ENCODE data around the gene RAB9A.

The RAB9A gene

GRCh38 chrX:13654116-13654515 is 34.8 kb upstream of the RAB9A start:
- no peak for DNase-seq (ENCODE audit: low read depth in 1 of 2, low spot score in 1 of 2)
- H3K27me3 ChIP-seq (ENCODE audit: insufficient read depth, poor library complexity, severe bottlenecking), result no peaks in the 10 kb centered on the region
- peak overlapping the region; percentile 77 for H3K27ac ChIP-seq (replicated peaks)
- TF ChIP-seq, protein P1, sequence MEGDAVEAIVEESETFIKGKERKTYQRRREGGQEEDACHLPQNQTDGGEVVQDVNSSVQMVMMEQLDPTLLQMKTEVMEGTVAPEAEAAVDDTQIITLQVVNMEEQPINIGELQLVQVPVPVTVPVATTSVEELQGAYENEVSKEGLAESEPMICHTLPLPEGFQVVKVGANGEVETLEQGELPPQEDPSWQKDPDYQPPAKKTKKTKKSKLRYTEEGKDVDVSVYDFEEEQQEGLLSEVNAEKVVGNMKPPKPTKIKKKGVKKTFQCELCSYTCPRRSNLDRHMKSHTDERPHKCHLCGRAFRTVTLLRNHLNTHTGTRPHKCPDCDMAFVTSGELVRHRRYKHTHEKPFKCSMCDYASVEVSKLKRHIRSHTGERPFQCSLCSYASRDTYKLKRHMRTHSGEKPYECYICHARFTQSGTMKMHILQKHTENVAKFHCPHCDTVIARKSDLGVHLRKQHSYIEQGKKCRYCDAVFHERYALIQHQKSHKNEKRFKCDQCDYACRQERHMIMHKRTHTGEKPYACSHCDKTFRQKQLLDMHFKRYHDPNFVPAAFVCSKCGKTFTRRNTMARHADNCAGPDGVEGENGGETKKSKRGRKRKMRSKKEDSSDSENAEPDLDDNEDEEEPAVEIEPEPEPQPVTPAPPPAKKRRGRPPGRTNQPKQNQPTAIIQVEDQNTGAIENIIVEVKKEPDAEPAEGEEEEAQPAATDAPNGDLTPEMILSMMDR (IDR thresholded peaks at IDR 0.05; ENCODE audit: insufficient read depth, low read length), result no peak
- no peak for TF ChIP-seq REST (IDR thresholded peaks at IDR 0.05; ENCODE audit: insufficient replicate concordance, low read depth)
- TF ChIP-seq POLR2AphosphoS5 (IDR thresholded peaks at IDR 0.05; ENCODE audit: low read depth), result no peak
- TF ChIP-seq GABPA (IDR thresholded peaks at IDR 0.05; ENCODE audit: low read depth), result no peak
- TF ChIP-seq SPI1 (IDR thresholded peaks at IDR 0.05; ENCODE audit: borderline replicate concordance, low read depth), result no peak
- H3K4me3 ChIP-seq (replicated peaks; ENCODE audit: insufficient read depth, low read length), result peak overlapping the region; percentile 59; the same call in 1 of the 2 replicates

DNA sequence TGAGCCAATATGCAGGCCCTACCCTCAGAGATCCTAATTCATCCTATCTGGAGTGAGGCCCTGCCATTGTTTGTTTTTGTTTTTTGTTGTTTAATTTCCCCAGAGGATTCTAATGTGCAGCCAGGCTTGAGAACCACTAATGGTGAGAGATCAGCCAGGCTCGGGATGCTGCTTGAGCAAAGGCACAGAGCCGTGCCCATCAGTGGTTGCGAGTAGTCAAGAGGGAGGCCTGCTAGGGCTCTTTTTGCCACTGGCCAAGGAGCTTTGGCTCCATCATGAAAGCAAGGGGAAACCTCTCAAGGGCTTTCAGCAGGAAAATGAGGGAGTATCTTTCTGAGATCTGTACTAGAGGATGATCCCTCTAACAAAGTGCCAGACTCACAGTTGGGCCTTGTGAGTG is 33.3 kb upstream of the RAB9A start:
- no peak for DNase-seq (ENCODE audit: low read depth in 1 of 2, low spot score in 1 of 2)
- Histone ChIP-seq H3K27me3 (ENCODE audit: insufficient read depth, poor library complexity, severe bottlenecking) (no peaks in the 10 kb centered on the region), H3K27ac (replicated peaks) (no peak overlapping the region), H3K4me3 (replicated peaks; ENCODE audit: insufficient read depth, low read length) (no peak overlapping the region)
- no peak for TF ChIP-seq SPI1 (IDR thresholded peaks at IDR 0.05; ENCODE audit: borderline replicate concordance, low read depth)
- TF ChIP-seq GABPA (IDR thresholded peaks at IDR 0.05; ENCODE audit: low read depth), result no peak
- TF ChIP-seq, protein P1 (IDR thresholded peaks at IDR 0.05; ENCODE audit: insufficient read depth, low read length), result no peak
- no peak for TF ChIP-seq POLR2AphosphoS5 (IDR thresholded peaks at IDR 0.05; ENCODE audit: low read depth)
- no peak for TF ChIP-seq REST (IDR thresholded peaks at IDR 0.05; ENCODE audit: insufficient replicate concordance, low read depth)

GRCh38 chrX:13658602-13659001 is 30.3 kb upstream of the RAB9A start:
- DNase-seq (ENCODE audit: low read depth in 1 of 2, low spot score in 1 of 2), result peak; percentile 28 to 51
- H3K27ac ChIP-seq (replicated peaks), result peak overlapping the region; percentile 69
- H3K4me3 ChIP-seq (replicated peaks; ENCODE audit: insufficient read depth, low read length), result no peak overlapping the region

More at GRCh38 chrX:13658602-13659001, 30.3 kb upstream of the RAB9A start:
- no peak for TF ChIP-seq GABPA (IDR thresholded peaks at IDR 0.05; ENCODE audit: low read depth)
- TF ChIP-seq REST (IDR thresholded peaks at IDR 0.05; ENCODE audit: insufficient replicate concordance, low read depth), result no peak
- no peak for TF ChIP-seq POLR2AphosphoS5 (IDR thresholded peaks at IDR 0.05; ENCODE audit: low read depth)
- TF ChIP-seq, protein P1 (IDR thresholded peaks at IDR 0.05; ENCODE audit: insufficient read depth, low read length), result no peak
- no peak for TF ChIP-seq SPI1 (IDR thresholded peaks at IDR 0.05; ENCODE audit: borderline replicate concordance, low read depth)
- no peaks in the 10 kb centered on the region for H3K27me3 ChIP-seq (ENCODE audit: insufficient read depth, poor library complexity, severe bottlenecking)

Measured in HL-60 (cell line).